Mammary epithelial cell (primary cell): ENCODE measurements around the gene LPGAT1.

Experiments used
- CTCF ChIP-seq, 2 donors: IDR thresholded peaks in 1 of 2; conservative IDR thresholded peaks in 1 of 2; 2 replicates each; pipeline ENCODE4 v1.5.1; 2011 to 2012; ENCODE audit warnings: inconsistent platforms in 2 of 2, low read length in 2 of 2, mild to moderate bottlenecking in 2 of 2, control low read depth in 1 of 2, low read depth in 1 of 2; ENCODE audit not compliant: insufficient read depth in 1 of 2; ENCODE audit errors: extremely low read depth in 1 of 2
- EZH2 ChIP-seq: IDR thresholded peaks from 2 replicates; pipeline ENCODE4 v1.6.1; 2012; ENCODE audit warnings: low read length, inconsistent platforms, borderline replicate concordance

- no peak for TF ChIP-seq CTCF (conservative IDR thresholded peaks at IDR 0.05 in 1 of 2, IDR thresholded peaks at IDR 0.05 in 1 of 2; ENCODE audit: extremely low read depth in 1 of 2, insufficient read depth in 1 of 2, low read depth in 1 of 2, low read length in 2 of 2)
- TF ChIP-seq EZH2 = no peak
Observed at GRCh38 chr1:211832661-211833060, 2.1 kb upstream of the LPGAT1 start.
